T-cell (primary cell): Measurements from ENCODE around the gene TAGLN3. TPM values are rescaled to one million over a fixed set of nuclear protein-coding genes. Genes with fewer than 3 reads are reported as not detected.

Source experiments
- ATAC-seq, 4 experiments: fragments of 200-7000 bp in 3 of 4; fragments of 150-1000 bp in 1 of 4; cut with Tn5 transposase; replicated peaks in 1 of 4; 1 replicate in 3 of 4; 2 replicates in 1 of 4; pipeline ENCODE4 v1.10.0; 2021; ENCODE audit warnings: moderate library complexity in 3 of 4, mild to moderate bottlenecking in 2 of 4, moderate number of reproducible peaks in 1 of 4
- CTCF ChIA-PET, 2 donors: fragments of 300-600 bp; sonication (Branson Sonifier 250); formaldehyde crosslinking; loops; one replicate each; lab custom pipeline; 2022; ENCODE audit warnings: antibody characterized with exemption in 2 of 2; lab: Charles Lee
- POLR2A ChIA-PET, 2 donors: fragments of 300-600 bp; sonication (Branson Sonifier 250); formaldehyde crosslinking; loops; one replicate each; lab custom pipeline; 2022; ENCODE audit warnings: antibody characterized with exemption in 2 of 2; lab: Charles Lee
- DNase-seq, 35 experiments: peaks; one replicate each; pipeline versions ENCODE4 v3.0.0 to v3.0.0-alpha.2; 2013 to 2023
- H3K27ac ChIP-seq: one replicate; pipeline ENCODE4 v1.5.1; 2013; ENCODE audit warnings: low read length
- H3K27me3 ChIP-seq, 2 experiments: replicated peaks in 1 of 2; 1 replicate in 1 of 2; 2 replicates in 1 of 2; pipeline versions ENCODE4 v1.6.1 to v1.7.0; 2013; ENCODE audit warnings: low read length in 1 of 2, mixed read lengths in 1 of 2; ENCODE audit not compliant: control insufficient read depth in 2 of 2, insufficient read depth in 2 of 2; ENCODE audit errors: extremely low read depth in 1 of 2
- H3K36me3 ChIP-seq, 2 donors: 1 replicate in 1 of 2; 2 replicates in 1 of 2; pipeline versions ENCODE4 v1.6.1 to v1.7.0; 2013; ENCODE audit warnings: low read length in 1 of 2; ENCODE audit not compliant: control insufficient read depth in 2 of 2, insufficient read depth in 1 of 2; ENCODE audit errors: extremely low read depth in 1 of 2
- H3K4me1 ChIP-seq, 2 experiments: 1 replicate in 1 of 2; 2 replicates in 1 of 2; pipeline versions ENCODE4 v1.6.1 to v1.7.0; 2013; ENCODE audit warnings: low read length in 2 of 2, mixed read lengths in 1 of 2; ENCODE audit not compliant: insufficient read depth in 2 of 2, control insufficient read depth in 1 of 2; ENCODE audit errors: extremely low read depth in 1 of 2
- H3K4me3 ChIP-seq, 2 donors: 1 replicate in 1 of 2; 2 replicates in 1 of 2; pipeline versions ENCODE4 v1.5.1 to v1.7.0; 2013; ENCODE audit warnings: mild to moderate bottlenecking in 2 of 2, low read length in 1 of 2, moderate library complexity in 1 of 2; ENCODE audit not compliant: control insufficient read depth in 1 of 2; ENCODE audit errors: extremely low read depth in 1 of 2
- H3K9me3 ChIP-seq: 2 replicates; pipeline ENCODE4 v1.7.0; 2013
- H3K27ac Mint-ChIP-seq, 2 donors: one replicate each; pipeline ENCODE4 v1.8.0; 2020 to 2021; ENCODE audit warnings: mild to moderate bottlenecking in 2 of 2, mixed read lengths in 2 of 2
- H3K27me3 Mint-ChIP-seq, 2 donors: one replicate each; pipeline ENCODE4 v1.8.0; 2021 to 2022; ENCODE audit warnings: mixed read lengths in 2 of 2
- H3K36me3 Mint-ChIP-seq: one replicate; pipeline ENCODE4 v1.8.0; 2021; ENCODE audit warnings: mixed read lengths
- H3K4me1 Mint-ChIP-seq, 3 donors: one replicate each; pipeline ENCODE4 v1.8.0; 2020 to 2022; ENCODE audit warnings: mixed read lengths in 3 of 3, mild to moderate bottlenecking in 1 of 3
- H3K4me3 Mint-ChIP-seq, 3 donors: one replicate each; pipeline ENCODE4 v1.8.0; 2020 to 2022; ENCODE audit warnings: mild to moderate bottlenecking in 3 of 3, mixed read lengths in 3 of 3, moderate library complexity in 3 of 3
- H3K9me3 Mint-ChIP-seq, 3 donors: one replicate each; pipeline ENCODE4 v1.8.0; 2020 to 2022; ENCODE audit warnings: mixed read lengths in 3 of 3
- WGBS: methylation state at CpG from one replicate; pipeline ENCODE4 v1.1.5; 2013; ENCODE audit warnings: missing lambda C conversion rate; ENCODE audit not compliant: insufficient coverage; 5-methylcytosine and 5-hydroxymethylcytosine counted together
- total RNA-seq, 35 experiments: library from RNA in 6 of 35; stranded (reverse) in 6 of 35; fragments of 120-200 nt in 1 of 35; gene quantifications; one replicate each; pipeline versions ENCODE4 v1.2.1 to v1.2.4 and lab custom pipeline; 2013 to 2026

Gene TAGLN3
- total RNA-seq, 5 donors from 2014 or later (not counting 1 experiment from before 2014, with no cell fraction given): not detected

GRCh38 chr3:111967068-111967467 lies 31.7 kb upstream of the TAGLN3 start:
- H3K27me3 Mint-ChIP-seq: no peaks in the 10 kb centered on the region
- ChIA-PET POLR2A (interaction anchor here in 1 of 2 donors (0.6 to 0.9 kb wide), 2 partner anchors 137 to 249 kb away, joined by 3 to 7 read pairs; no protein-coding TSS in a partner anchor), CTCF (interaction anchor here (0.5 to 7.3 kb wide), 24 partner anchors 8 to 1143 kb away, joined by 3 to 149 read pairs (median 4); partner anchors contain the start of gene ABHD10 (in 2 of the 2))
- no peak overlapping the region for H3K27ac ChIP-seq
- no peaks in the 10 kb centered on the region for H3K9me3 ChIP-seq
- 0% methylated on average over 1 of the region's 3 CpGs for WGBS
- no peaks in the 10 kb centered on the region for H3K36me3 ChIP-seq
- ATAC-seq (no peak), DNase-seq (no peak)
- H3K27ac Mint-ChIP-seq: no peak overlapping the region
- H3K9me3 Mint-ChIP-seq: no peaks in the 10 kb centered on the region
- H3K4me1 ChIP-seq: no peaks in the 10 kb centered on the region
- no peak overlapping the region for H3K4me3 ChIP-seq
- H3K4me3 Mint-ChIP-seq: no peak overlapping the region
- H3K36me3 Mint-ChIP-seq: no peaks in the 10 kb centered on the region
- H3K27me3 ChIP-seq: no peaks in the 10 kb centered on the region
- peaks cover 3 to 11% (median 10%) of the 10 kb centered on the region in 3 donors for H3K4me1 Mint-ChIP-seq

GRCh38 chr3:111967651-111968274 lies 31.0 kb upstream of the TAGLN3 start:
- Histone ChIP-seq H3K27ac (no peak overlapping the region), H3K4me1 (no peaks in the 10 kb centered on the region), H3K9me3 (no peaks in the 10 kb centered on the region), H3K4me3 (no peak overlapping the region), H3K27me3 (no peaks in the 10 kb centered on the region), H3K36me3 (no peaks in the 10 kb centered on the region)
- WGBS: 9% methylated on average over 7 of the region's 8 CpGs
- no peaks in the 10 kb centered on the region for H3K36me3 Mint-ChIP-seq
- no peaks in the 10 kb centered on the region for H3K9me3 Mint-ChIP-seq
- H3K4me1 Mint-ChIP-seq: peaks cover 3 to 11% (median 10%) of the 10 kb centered on the region in 3 donors
- H3K4me3 Mint-ChIP-seq: no peak overlapping the region
- H3K27me3 Mint-ChIP-seq: no peaks in the 10 kb centered on the region
- ChIA-PET CTCF (interaction anchor here (0.5 to 7.3 kb wide), 34 partner anchors 9 to 1938 kb away, joined by 3 to 149 read pairs (median 3); partner anchors contain the start of gene ABHD10 (in 2 of the 2)), POLR2A (interaction anchor here (0.6 to 0.9 kb wide), 2 partner anchors 250 to 272 kb away, joined by 3 read pairs; no protein-coding TSS in a partner anchor)
- no peak overlapping the region for H3K27ac Mint-ChIP-seq
- DNase-seq (peak; percentile 38 to 87 (median 68)), ATAC-seq (peak; percentile 75 to 85 (median 82))

DNA sequence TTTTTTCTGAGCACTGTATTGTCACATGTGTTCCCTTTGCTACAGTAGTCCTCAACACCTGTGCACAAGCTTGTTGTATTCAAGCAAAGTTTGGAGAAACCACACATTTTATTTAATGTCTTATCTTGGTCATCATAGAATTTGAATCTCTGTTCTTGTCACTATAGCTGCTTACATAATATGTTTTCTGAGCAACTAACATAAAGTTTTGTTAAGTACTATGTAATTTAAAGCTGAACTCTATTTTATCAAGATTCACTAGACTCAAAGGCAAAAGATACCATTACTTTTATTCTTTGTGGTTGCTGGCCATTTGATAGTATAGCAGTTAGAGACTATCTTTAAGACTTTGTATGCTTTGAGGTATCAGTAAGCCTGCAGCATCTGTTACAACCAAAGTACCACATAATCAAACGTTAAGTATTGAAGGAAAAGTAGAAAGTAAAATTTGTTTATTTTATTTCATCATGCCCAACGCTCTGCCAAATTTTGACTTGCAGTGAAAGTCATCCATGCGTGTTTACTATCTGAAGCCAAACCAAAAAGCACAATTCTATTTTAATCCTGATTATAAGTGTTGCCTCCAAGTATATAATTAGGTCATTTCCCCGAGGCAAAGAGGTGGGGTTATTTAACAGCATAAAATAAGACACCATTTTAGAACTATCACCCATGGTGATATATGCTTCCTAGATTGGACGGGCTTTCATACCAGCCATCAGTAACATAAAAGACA lies 30.2 kb upstream of the TAGLN3 start:
- Mint-ChIP-seq H3K4me1 (peaks cover 3 to 10% (median 6%) of the 10 kb centered on the region in 3 donors), H3K36me3 (no peaks in the 10 kb centered on the region), H3K9me3 (no peaks in the 10 kb centered on the region), H3K27ac (no peak overlapping the region), H3K27me3 (no peaks in the 10 kb centered on the region), H3K4me3 (no peak overlapping the region)
- ChIA-PET POLR2A (no interaction called here), CTCF (interaction anchor here (0.5 to 7.3 kb wide), 28 partner anchors 9 to 1939 kb away, joined by 3 to 149 read pairs (median 4); partner anchors contain the start of gene ABHD10 (in 1 of the 2))
- no peaks in the 10 kb centered on the region for H3K4me1 ChIP-seq
- DNase-seq (no peak), ATAC-seq (no peak)
- no CpG with 5 or more reads among the region's 5 CpGs for WGBS
- H3K9me3 ChIP-seq: no peaks in the 10 kb centered on the region
- H3K4me3 ChIP-seq: no peak overlapping the region
- no peak overlapping the region for H3K27ac ChIP-seq
- H3K27me3 ChIP-seq: no peaks in the 10 kb centered on the region
- no peaks in the 10 kb centered on the region for H3K36me3 ChIP-seq

- no peak overlapping the region for H3K4me3 ChIP-seq
- H3K27me3 ChIP-seq: no peaks in the 10 kb centered on the region
- Mint-ChIP-seq H3K36me3 (no peaks in the 10 kb centered on the region), H3K27me3 (no peaks in the 10 kb centered on the region), H3K4me1 (peaks cover 3 to 10% (median 6%) of the 10 kb centered on the region in 3 donors), H3K9me3 (no peaks in the 10 kb centered on the region), H3K27ac (no peak overlapping the region), H3K4me3 (no peak overlapping the region)
- WGBS: no CpG with 5 or more reads among the region's 3 CpGs
- CTCF ChIA-PET: interaction anchor here (0.6 to 7.3 kb wide), 12 partner anchors 19 to 303 kb away, joined by 3 to 149 read pairs (median 7); no protein-coding TSS in a partner anchor
- no peak overlapping the region for H3K27ac ChIP-seq
- DNase-seq (no peak), ATAC-seq (no peak)
- no peaks in the 10 kb centered on the region for H3K9me3 ChIP-seq
- no peaks in the 10 kb centered on the region for H3K36me3 ChIP-seq
- POLR2A ChIA-PET: interaction anchor here in 1 of 2 donors (1.1 kb wide), 1 partner anchor 298 kb away, joined by 4 read pairs; no protein-coding TSS in a partner anchor
- no peaks in the 10 kb centered on the region for H3K4me1 ChIP-seq
These were observed 28.3 kb upstream of the TAGLN3 start for GRCh38 chr3:111970376-111970775.

DNA sequence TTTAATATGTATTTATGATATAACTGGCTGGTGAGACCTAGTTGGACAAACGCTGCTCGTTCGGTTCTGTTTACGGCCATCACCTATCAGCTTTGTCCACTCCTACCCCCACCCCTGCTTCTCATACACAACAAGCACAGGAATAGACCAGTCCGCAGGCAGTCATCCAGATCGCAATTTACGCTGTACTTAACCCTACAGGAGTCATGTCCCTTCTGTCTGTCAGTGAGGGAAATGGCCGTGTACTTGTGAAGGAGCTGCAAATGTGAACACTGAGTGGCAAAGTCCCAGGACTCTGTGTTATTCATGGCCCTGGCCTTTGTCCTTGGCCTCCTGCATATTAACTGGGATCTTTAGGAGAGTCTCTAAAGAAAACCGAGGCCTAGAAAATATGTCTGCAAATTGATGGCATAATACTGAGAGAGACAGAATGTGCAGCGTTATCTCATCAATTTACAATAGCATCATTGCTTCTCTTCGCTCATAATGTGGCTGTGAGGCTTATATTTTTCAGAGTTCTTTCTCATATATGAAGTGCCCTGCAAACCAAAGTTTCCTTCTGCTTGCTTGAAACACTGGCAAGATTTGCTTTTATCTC lies 27.1 kb upstream of the TAGLN3 start:
- H3K9me3 ChIP-seq: no peaks in the 10 kb centered on the region
- no peaks in the 10 kb centered on the region for H3K4me1 ChIP-seq
- Mint-ChIP-seq H3K27ac (no peak overlapping the region), H3K4me3 (no peak overlapping the region), H3K27me3 (no peaks in the 10 kb centered on the region), H3K36me3 (no peaks in the 10 kb centered on the region), H3K4me1 (peaks cover 3 to 10% (median 6%) of the 10 kb centered on the region in 3 donors), H3K9me3 (no peaks in the 10 kb centered on the region)
- ChIA-PET POLR2A (interaction anchor here in 1 of 2 donors (1.1 kb wide), 1 partner anchor 299 kb away, joined by 4 read pairs; no protein-coding TSS in a partner anchor), CTCF (interaction anchor here (0.5 to 7.3 kb wide), 6 partner anchors 18 to 1070 kb away, joined by 3 to 149 read pairs (median 10); no protein-coding TSS in a partner anchor)
- DNase-seq: no peak
- ATAC-seq: no peak
- H3K27me3 ChIP-seq: no peaks in the 10 kb centered on the region
- no peaks in the 10 kb centered on the region for H3K36me3 ChIP-seq
- H3K4me3 ChIP-seq: no peak overlapping the region
- H3K27ac ChIP-seq: no peak overlapping the region
- WGBS: 90% methylated on average over 7 of the region's 11 CpGs

GRCh38 chr3:111972891-111973290 lies 25.8 kb upstream of the TAGLN3 start:
- WGBS: no CpG with 5 or more reads among the region's 3 CpGs
- Mint-ChIP-seq H3K4me3 (no peak overlapping the region), H3K9me3 (no peaks in the 10 kb centered on the region), H3K27me3 (no peaks in the 10 kb centered on the region), H3K36me3 (no peaks in the 10 kb centered on the region), H3K27ac (no peak overlapping the region), H3K4me1 (peaks cover 0 to under 1% (median 0%) of the 10 kb centered on the region in 3 donors)
- DNase-seq: no peak
- Histone ChIP-seq H3K27ac (no peak overlapping the region), H3K4me1 (no peaks in the 10 kb centered on the region), H3K9me3 (no peaks in the 10 kb centered on the region), H3K4me3 (no peak overlapping the region), H3K36me3 (no peaks in the 10 kb centered on the region), H3K27me3 (no peaks in the 10 kb centered on the region)
- CTCF ChIA-PET: no interaction called here
- no peak for ATAC-seq
- POLR2A ChIA-PET: no interaction called here
